Panc1 (cell line): ENCODE measurements around the gene ZNRF4.

Experiments used
- POLR2AphosphoS5 ChIP-seq: IDR thresholded peaks from 2 replicates; pipeline ENCODE4 v1.6.1; 2012; ENCODE audit warnings: mild to moderate bottlenecking, low read depth, low read length, moderate library complexity
- SIN3A ChIP-seq: IDR thresholded peaks from 2 replicates; pipeline ENCODE4 v1.6.1; 2012; ENCODE audit warnings: low read depth, mild to moderate bottlenecking, low read length, moderate library complexity, borderline replicate concordance; ENCODE audit not compliant: insufficient read depth
- TCF7L2 ChIP-seq: IDR thresholded peaks from 2 replicates; pipeline ENCODE4 v1.6.1; 2011; ENCODE audit warnings: mild to moderate bottlenecking, low read depth, low read length, inconsistent platforms
- TF ChIP-seq, protein P1 (sequence below): fragments of 450-650 bp; IDR thresholded peaks from 2 replicates; pipeline ENCODE4 v1.5.1; 2017; ENCODE audit warnings: mild to moderate bottlenecking
- TF ChIP-seq, protein P2 (sequence below), 2 experiments: IDR thresholded peaks; 2 replicates each; pipeline ENCODE4 v1.6.1; 2011 to 2012; ENCODE audit warnings: low read depth in 2 of 2, control low read depth in 1 of 2, low read length in 1 of 2, mild to moderate bottlenecking in 1 of 2, moderate library complexity in 1 of 2; ENCODE audit not compliant: insufficient read depth in 1 of 2

DNA sequence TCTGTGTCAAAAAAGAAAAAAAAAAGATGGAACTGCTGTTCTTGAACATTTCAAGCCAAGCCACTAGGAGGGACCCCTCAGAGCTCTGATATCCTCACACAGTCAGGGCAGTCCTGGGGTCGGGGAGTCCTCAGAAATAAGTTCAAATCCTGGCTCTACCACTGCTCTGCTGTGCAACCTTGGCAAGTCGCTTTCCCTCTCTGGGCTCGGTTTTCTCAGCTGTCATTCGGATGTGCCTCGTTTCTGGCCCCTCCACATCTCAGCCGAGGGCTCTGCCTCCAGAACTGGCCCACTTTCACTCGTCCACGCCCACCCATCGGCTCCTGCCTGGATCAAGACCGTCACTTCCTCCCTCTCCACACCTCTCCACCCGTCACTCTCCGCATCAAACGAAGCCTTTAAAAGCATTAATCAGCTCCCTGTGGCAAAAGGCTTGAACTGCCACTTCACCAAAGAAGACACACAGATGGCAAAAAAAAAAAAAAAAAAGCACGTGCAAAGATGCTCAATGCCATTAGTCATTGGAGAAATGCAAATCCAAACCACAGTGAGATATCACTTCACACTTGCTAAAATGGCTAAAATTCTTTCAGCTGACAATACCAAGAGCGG, 7.4 kb upstream of the ZNRF4 start:
- TF ChIP-seq, protein P1, sequence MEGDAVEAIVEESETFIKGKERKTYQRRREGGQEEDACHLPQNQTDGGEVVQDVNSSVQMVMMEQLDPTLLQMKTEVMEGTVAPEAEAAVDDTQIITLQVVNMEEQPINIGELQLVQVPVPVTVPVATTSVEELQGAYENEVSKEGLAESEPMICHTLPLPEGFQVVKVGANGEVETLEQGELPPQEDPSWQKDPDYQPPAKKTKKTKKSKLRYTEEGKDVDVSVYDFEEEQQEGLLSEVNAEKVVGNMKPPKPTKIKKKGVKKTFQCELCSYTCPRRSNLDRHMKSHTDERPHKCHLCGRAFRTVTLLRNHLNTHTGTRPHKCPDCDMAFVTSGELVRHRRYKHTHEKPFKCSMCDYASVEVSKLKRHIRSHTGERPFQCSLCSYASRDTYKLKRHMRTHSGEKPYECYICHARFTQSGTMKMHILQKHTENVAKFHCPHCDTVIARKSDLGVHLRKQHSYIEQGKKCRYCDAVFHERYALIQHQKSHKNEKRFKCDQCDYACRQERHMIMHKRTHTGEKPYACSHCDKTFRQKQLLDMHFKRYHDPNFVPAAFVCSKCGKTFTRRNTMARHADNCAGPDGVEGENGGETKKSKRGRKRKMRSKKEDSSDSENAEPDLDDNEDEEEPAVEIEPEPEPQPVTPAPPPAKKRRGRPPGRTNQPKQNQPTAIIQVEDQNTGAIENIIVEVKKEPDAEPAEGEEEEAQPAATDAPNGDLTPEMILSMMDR = no peak
- TF ChIP-seq, protein P2, sequence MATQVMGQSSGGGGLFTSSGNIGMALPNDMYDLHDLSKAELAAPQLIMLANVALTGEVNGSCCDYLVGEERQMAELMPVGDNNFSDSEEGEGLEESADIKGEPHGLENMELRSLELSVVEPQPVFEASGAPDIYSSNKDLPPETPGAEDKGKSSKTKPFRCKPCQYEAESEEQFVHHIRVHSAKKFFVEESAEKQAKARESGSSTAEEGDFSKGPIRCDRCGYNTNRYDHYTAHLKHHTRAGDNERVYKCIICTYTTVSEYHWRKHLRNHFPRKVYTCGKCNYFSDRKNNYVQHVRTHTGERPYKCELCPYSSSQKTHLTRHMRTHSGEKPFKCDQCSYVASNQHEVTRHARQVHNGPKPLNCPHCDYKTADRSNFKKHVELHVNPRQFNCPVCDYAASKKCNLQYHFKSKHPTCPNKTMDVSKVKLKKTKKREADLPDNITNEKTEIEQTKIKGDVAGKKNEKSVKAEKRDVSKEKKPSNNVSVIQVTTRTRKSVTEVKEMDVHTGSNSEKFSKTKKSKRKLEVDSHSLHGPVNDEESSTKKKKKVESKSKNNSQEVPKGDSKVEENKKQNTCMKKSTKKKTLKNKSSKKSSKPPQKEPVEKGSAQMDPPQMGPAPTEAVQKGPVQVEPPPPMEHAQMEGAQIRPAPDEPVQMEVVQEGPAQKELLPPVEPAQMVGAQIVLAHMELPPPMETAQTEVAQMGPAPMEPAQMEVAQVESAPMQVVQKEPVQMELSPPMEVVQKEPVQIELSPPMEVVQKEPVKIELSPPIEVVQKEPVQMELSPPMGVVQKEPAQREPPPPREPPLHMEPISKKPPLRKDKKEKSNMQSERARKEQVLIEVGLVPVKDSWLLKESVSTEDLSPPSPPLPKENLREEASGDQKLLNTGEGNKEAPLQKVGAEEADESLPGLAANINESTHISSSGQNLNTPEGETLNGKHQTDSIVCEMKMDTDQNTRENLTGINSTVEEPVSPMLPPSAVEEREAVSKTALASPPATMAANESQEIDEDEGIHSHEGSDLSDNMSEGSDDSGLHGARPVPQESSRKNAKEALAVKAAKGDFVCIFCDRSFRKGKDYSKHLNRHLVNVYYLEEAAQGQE (IDR thresholded peaks at IDR 0.05; ENCODE audit: insufficient read depth in 1 of 2, low read depth in 2 of 2, low read length in 1 of 2) = no peak
- TF ChIP-seq TCF7L2 (no peak), POLR2AphosphoS5 (no peak), SIN3A (no peak)
